ENCODE measurements around the gene THRAP3. TPM values are rescaled to one million over a fixed set of nuclear protein-coding genes. Genes with fewer than 3 reads are reported as not detected.

THRAP3 gene
- total RNA-seq, 2 donors from 2014 or later = 64.3 to 66.4 TPM

DNA sequence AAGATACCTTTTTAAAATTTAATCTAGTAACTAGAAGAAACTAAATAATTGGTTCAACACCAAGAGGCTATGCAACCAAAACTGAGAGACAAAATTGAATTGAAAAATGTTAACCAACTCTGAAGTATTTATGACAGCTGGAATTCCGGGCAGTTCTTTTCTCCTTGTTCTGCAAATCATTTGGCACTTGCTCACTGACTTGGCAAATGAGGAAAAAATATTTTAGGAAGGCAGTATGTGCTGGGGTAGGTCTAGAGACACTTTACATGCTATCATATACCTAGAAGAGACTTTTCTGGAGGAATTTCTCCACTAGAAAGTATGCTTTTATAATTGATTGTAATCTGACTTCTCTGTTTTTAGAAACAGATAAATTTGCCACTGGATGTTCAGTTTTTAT, 59.8 kb downstream of the THRAP3 start:
- no peak overlapping the region for H3K4me3 ChIP-seq
- DNase-seq (ENCODE audit: low spot score) = no peak
- H3K4me1 ChIP-seq = peaks cover 0 to 62% of the 10 kb centered on the region in 2 donors
- no peaks in the 10 kb centered on the region for H3K27me3 ChIP-seq
- no peaks in the 10 kb centered on the region for H3K9me3 ChIP-seq
- TF ChIP-seq, protein P1, sequence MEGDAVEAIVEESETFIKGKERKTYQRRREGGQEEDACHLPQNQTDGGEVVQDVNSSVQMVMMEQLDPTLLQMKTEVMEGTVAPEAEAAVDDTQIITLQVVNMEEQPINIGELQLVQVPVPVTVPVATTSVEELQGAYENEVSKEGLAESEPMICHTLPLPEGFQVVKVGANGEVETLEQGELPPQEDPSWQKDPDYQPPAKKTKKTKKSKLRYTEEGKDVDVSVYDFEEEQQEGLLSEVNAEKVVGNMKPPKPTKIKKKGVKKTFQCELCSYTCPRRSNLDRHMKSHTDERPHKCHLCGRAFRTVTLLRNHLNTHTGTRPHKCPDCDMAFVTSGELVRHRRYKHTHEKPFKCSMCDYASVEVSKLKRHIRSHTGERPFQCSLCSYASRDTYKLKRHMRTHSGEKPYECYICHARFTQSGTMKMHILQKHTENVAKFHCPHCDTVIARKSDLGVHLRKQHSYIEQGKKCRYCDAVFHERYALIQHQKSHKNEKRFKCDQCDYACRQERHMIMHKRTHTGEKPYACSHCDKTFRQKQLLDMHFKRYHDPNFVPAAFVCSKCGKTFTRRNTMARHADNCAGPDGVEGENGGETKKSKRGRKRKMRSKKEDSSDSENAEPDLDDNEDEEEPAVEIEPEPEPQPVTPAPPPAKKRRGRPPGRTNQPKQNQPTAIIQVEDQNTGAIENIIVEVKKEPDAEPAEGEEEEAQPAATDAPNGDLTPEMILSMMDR (IDR thresholded peaks at IDR 0.05) = no peak
- H3K27ac ChIP-seq = peak overlapping the region in 1 of 2 donors; percentile 90
- H3K36me3 ChIP-seq = peaks cover 50% of the 10 kb centered on the region

DNA sequence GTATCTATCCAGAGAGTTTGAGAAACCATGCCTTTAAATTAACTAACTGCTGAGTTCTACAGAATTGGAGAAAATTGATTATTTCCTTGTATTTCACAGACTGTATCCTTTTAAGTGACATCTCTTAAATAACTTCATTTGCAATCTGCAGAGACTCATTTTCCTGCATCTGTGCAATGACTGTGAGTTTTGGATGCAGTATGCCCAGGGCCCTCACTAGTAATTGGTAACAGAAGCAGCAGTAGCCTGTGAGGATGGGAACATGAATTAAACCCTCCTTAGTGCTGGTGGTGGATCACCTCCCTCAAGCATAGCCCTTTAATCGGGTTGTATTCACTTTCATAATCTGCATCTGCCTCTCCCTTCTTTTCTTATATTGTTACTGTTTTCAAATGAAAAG, 60.3 kb downstream of the THRAP3 start:
- peak overlapping the region in 1 of 2 donors; percentile 90 for H3K27ac ChIP-seq
- TF ChIP-seq, protein P1 (IDR thresholded peaks at IDR 0.05) = no peak
- H3K36me3 ChIP-seq = peaks cover 53% of the 10 kb centered on the region
- no peaks in the 10 kb centered on the region for H3K27me3 ChIP-seq
- peaks cover 0 to 62% of the 10 kb centered on the region in 2 donors for H3K4me1 ChIP-seq
- H3K4me3 ChIP-seq = no peak overlapping the region
- DNase-seq (ENCODE audit: low spot score) = no peak
- no peaks in the 10 kb centered on the region for H3K9me3 ChIP-seq

DNA sequence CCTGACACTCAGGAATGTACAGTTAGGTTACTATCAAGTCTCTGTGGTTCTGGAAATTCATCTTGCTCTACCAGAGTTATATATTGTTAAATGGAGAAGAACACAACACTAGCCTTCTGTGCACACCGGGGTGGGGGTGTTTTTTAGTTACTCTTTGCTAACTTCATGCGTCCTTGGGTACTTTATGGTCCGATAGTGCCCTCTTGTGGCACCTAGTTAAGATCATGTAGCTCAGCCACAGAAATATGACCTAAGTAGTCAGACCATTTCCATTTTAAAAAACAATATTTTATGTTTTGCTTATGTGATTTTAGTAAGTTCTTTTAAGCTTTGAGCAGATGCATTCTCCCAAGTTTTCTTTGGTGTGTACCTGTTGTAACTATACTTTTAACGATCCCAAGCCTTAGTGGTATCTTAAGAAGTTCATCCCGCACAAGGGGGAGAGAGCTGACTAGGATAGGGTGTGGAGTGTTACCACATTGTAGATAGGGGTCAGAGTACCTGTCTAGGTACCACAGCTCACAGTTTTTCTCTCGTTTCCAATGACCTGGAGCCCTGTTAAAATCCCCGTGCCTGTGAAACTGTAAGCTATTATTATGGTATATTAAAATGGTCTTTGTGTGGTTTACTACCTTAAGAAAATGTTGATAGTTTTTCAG, 61.3 kb downstream of the THRAP3 start:
- no peak overlapping the region for H3K4me3 ChIP-seq

DNA sequence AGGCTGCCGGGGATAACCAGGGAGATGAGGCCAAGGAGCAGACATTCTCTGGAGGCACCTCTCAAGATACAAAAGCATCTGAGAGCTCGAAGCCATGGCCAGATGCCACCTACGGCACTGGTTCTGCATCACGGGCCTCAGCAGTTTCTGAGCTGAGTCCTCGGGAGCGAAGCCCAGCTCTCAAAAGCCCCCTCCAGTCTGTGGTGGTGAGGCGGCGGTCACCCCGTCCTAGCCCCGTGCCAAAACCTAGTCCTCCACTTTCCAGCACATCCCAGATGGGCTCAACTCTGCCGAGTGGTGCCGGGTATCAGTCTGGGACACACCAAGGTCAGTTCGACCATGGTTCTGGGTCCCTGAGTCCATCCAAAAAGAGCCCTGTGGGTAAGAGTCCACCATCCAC, 62.6 kb downstream of the THRAP3 start:
- peaks cover 76% of the 10 kb centered on the region for H3K36me3 ChIP-seq
- no peaks in the 10 kb centered on the region for H3K9me3 ChIP-seq
- H3K4me1 ChIP-seq = peaks cover 0 to 45% of the 10 kb centered on the region in 2 donors
- DNase-seq (ENCODE audit: low spot score) = no peak
- H3K27me3 ChIP-seq = no peaks in the 10 kb centered on the region
- no peak overlapping the region for H3K4me3 ChIP-seq
- TF ChIP-seq, protein P1 (IDR thresholded peaks at IDR 0.05) = no peak
- H3K27ac ChIP-seq = peak overlapping the region in 1 of 2 donors; percentile 8

More for the DNA sequence above, 61.3 kb downstream of the THRAP3 start:
- TF ChIP-seq, protein P1 (IDR thresholded peaks at IDR 0.05) = peak; percentile 50 to 82
- peak; percentile 72 for DNase-seq (ENCODE audit: low spot score)
- Histone ChIP-seq H3K36me3 (peaks cover 63% of the 10 kb centered on the region), H3K4me1 (peaks cover 0 to 56% of the 10 kb centered on the region in 2 donors), H3K27me3 (no peaks in the 10 kb centered on the region), H3K27ac (peak overlapping the region; percentile 22 to 90), H3K9me3 (no peaks in the 10 kb centered on the region)

DNA sequence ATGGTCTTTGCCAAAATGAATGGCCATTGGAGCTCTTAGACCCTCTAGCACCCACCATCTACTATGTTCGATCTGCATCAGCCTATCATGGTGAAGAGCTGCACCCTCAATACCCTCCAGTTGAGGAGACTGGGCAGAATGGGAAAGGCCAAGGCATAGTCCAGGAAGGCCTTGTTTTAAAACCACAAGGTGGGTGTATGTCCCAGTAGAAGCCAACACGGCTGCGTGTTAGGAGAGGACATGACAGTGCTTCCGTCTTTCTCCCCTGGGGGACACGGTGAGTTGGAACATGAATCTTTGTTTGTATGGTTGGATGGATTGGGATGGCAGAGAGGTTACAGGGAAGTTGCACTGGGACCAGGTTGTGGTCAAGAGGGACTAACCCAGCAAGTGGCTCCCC, 63.4 kb downstream of the THRAP3 start:
- Histone ChIP-seq H3K36me3 (peaks cover 81% of the 10 kb centered on the region), H3K4me1 (peaks cover 0 to 44% of the 10 kb centered on the region in 2 donors), H3K4me3 (no peak overlapping the region), H3K9me3 (no peaks in the 10 kb centered on the region), H3K27me3 (no peaks in the 10 kb centered on the region), H3K27ac (peak overlapping the region in 1 of 2 donors; percentile 8)
- TF ChIP-seq, protein P1 (IDR thresholded peaks at IDR 0.05) = no peak
- no peak for DNase-seq (ENCODE audit: low spot score)

DNA sequence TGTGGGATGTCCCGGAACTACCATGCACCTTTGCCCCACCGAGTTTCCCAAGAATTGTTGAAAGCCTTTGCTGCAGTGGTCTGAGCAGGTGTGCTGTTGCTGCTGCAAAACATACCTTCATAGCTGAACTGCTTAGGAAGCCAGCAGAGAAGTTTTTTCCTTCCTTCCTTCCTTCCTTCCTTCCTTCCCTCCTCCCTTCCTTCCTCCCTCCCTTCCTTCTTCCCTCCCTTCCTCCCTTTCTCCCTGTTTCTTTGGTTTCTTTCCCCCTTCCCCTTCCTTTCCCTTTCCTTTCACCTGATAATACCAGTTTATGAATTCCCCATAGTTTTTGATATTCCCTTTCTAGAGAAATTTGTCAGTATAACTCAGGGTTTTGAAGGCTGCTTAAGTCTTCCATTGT, 71.1 kb downstream of the THRAP3 start:
- no peak for DNase-seq (ENCODE audit: low spot score)
- Histone ChIP-seq H3K36me3 (peaks cover 79% of the 10 kb centered on the region), H3K9me3 (no peaks in the 10 kb centered on the region), H3K27me3 (no peaks in the 10 kb centered on the region), H3K4me1 (peaks cover 0 to 14% of the 10 kb centered on the region in 2 donors), H3K27ac (no peak overlapping the region), H3K4me3 (no peak overlapping the region)
- TF ChIP-seq, protein P1 (IDR thresholded peaks at IDR 0.05) = no peak
